ENCODE data around the gene RNF213.

DNA sequence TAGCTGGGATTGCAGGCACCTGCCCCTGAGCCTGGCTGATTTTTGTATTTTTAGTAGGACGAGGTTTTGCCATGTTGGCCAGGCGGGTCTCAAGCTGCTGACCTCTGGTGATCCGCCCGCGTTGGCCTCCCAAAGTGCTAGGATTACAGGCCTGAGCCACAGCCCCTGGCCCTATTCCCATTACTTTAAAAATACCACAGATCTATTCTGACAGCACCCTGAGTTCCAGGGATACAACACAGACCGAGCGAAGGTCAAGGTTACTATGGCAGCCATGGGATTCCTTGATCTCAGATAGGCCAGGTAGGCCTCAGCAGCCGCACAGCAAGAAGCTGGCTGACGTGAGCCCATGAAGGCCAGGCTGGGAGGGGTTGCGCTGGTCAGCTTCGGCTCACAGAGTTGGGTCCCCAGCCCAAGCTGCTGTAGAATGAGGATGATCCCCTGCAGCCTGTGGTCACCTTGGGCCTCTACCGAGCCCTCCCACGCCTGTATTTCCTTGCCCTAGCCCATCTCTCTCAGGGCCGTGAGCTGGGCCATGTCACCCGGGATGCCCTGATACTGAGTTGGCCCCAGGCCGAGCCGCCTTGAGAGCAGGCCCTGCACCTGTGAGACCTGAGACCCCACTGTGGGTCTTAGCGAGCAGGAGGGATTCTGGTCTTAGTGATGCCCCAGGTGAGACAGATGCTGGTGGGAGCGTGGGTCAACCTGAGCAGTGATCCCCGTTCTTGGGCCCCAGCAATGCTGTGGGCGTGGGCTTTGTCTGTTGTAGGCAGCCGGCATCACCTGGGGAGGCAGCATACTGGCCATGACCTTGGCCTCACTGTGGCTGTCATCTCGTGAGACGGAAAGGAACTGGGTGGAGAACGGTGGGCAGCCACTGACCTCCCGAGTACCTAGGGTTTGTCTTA is 16.9 kb upstream of the RNF213 start:
- TF ChIP-seq POLR2AphosphoS5 (IDR thresholded peaks at IDR 0.05; ENCODE audit: low read depth, low read length) (no peak), TAF1 (IDR thresholded peaks at IDR 0.05; ENCODE audit: borderline replicate concordance, insufficient read depth, low read length) (no peak), FOXP2 (optimal IDR thresholded peaks at IDR 0.05; ENCODE audit: borderline replicate concordance, extremely low read depth, extremely low read length, insufficient read depth) (no peak), SIN3A (IDR thresholded peaks at IDR 0.05; ENCODE audit: borderline replicate concordance, insufficient read depth, low read length) (no peak)
- TF ChIP-seq, protein P1, sequence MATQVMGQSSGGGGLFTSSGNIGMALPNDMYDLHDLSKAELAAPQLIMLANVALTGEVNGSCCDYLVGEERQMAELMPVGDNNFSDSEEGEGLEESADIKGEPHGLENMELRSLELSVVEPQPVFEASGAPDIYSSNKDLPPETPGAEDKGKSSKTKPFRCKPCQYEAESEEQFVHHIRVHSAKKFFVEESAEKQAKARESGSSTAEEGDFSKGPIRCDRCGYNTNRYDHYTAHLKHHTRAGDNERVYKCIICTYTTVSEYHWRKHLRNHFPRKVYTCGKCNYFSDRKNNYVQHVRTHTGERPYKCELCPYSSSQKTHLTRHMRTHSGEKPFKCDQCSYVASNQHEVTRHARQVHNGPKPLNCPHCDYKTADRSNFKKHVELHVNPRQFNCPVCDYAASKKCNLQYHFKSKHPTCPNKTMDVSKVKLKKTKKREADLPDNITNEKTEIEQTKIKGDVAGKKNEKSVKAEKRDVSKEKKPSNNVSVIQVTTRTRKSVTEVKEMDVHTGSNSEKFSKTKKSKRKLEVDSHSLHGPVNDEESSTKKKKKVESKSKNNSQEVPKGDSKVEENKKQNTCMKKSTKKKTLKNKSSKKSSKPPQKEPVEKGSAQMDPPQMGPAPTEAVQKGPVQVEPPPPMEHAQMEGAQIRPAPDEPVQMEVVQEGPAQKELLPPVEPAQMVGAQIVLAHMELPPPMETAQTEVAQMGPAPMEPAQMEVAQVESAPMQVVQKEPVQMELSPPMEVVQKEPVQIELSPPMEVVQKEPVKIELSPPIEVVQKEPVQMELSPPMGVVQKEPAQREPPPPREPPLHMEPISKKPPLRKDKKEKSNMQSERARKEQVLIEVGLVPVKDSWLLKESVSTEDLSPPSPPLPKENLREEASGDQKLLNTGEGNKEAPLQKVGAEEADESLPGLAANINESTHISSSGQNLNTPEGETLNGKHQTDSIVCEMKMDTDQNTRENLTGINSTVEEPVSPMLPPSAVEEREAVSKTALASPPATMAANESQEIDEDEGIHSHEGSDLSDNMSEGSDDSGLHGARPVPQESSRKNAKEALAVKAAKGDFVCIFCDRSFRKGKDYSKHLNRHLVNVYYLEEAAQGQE (IDR thresholded peaks at IDR 0.05; ENCODE audit: insufficient read depth in 1 of 2, low read depth in 2 of 2, low read length in 2 of 2), result no peak

All from PFSK-1 (cell line).